A673 (cell line): ENCODE measurements around the gene TUBGCP3. TPM values are rescaled to one million over a fixed set of nuclear protein-coding genes. Genes with fewer than 3 reads are reported as not detected.
A peak's percentile ranks its signal among the peaks of the same experiment; 100 is the strongest.

Experiments used
- BruUV-seq: library from RNA; stranded (reverse); fragments of 400-500 nt; replicated peaks from 2 replicates; lab custom pipeline; 2021; lab: Mats Ljungman, UMichigan
- CTCF ChIA-PET: fragments of 300-600 bp; sonication (Branson Sonifier 250); formaldehyde crosslinking; loops from one replicate; lab custom pipeline; 2022; ENCODE audit warnings: antibody characterized with exemption; lab: Charles Lee
- POLR2A ChIA-PET: fragments of 300-600 bp; sonication (Branson Sonifier 250); formaldehyde crosslinking; loops from one replicate; lab custom pipeline; 2022; ENCODE audit warnings: antibody characterized with exemption; ENCODE audit not compliant: low non-redundant PET; lab: Charles Lee
- DNase-seq: peaks from one replicate; pipeline ENCODE4 v3.0.0-alpha.2; 2015; ENCODE audit warnings: low spot score
- H3K27ac ChIP-seq: fragments of 200-600 bp; sonication (generic); 2 replicates; pipeline ENCODE4 v1.5.1; 2016; ENCODE audit warnings: mixed run types, low read depth, mild to moderate bottlenecking, mixed read lengths, antibody characterized with exemption, low read length; ENCODE audit not compliant: poor library complexity, severe bottlenecking
- H3K27me3 ChIP-seq: fragments of 200-600 bp; sonication (generic); replicated peaks from 2 replicates; pipeline ENCODE4 v1.6.1; 2017; ENCODE audit warnings: mixed run types, low read depth, mild to moderate bottlenecking, mixed read lengths, antibody characterized with exemption, low read length; ENCODE audit not compliant: insufficient read depth, poor library complexity
- H3K36me3 ChIP-seq: fragments of 200-600 bp; sonication (generic); 2 replicates; pipeline ENCODE4 v1.6.1; 2016; ENCODE audit warnings: mixed run types, mild to moderate bottlenecking, mixed read lengths, antibody characterized with exemption, low read length; ENCODE audit not compliant: insufficient read depth, poor library complexity, severe bottlenecking
- H3K4me1 ChIP-seq: fragments of 200-600 bp; sonication (generic); 2 replicates; pipeline ENCODE4 v1.6.1; 2017; ENCODE audit warnings: mixed run types, mild to moderate bottlenecking, mixed read lengths, antibody characterized with exemption, low read length; ENCODE audit not compliant: insufficient read depth, poor library complexity, severe bottlenecking
- H3K4me3 ChIP-seq: fragments of 200-600 bp; sonication (generic); 2 replicates; pipeline ENCODE4 v1.5.1; 2016; ENCODE audit warnings: low read depth, mixed run types, mild to moderate bottlenecking, mixed read lengths, low read length; ENCODE audit not compliant: poor library complexity, severe bottlenecking
- H3K9me3 ChIP-seq: fragments of 200-600 bp; sonication (generic); 2 replicates; pipeline ENCODE4 v1.6.1; 2016; ENCODE audit warnings: mixed run types, low read depth, mild to moderate bottlenecking, mixed read lengths, antibody characterized with exemption, low read length; ENCODE audit not compliant: poor library complexity, severe bottlenecking
- CTCF ChIP-seq: fragments of 300-800, 200-600 bp; sonication (generic); conservative IDR thresholded peaks from 2 replicates; pipeline ENCODE4 v1.5.1; 2017; ENCODE audit warnings: low read depth, mild to moderate bottlenecking, antibody characterized with exemption, low read length, moderate library complexity, mixed read lengths
- EZH2 ChIP-seq: fragments of 200-600 bp; sonication (generic); IDR thresholded peaks from 2 replicates; pipeline ENCODE4 v1.6.1; 2017; ENCODE audit warnings: borderline replicate concordance, low read depth, mild to moderate bottlenecking, mixed read lengths, antibody characterized with exemption, low read length; ENCODE audit not compliant: poor library complexity, severe bottlenecking
- intact Hi-C: fragments of 100-400 bp; cut with micrococcal nuclease; formaldehyde crosslinking; loops from one replicate; pipeline ENCODE4 v1.10.0; 2022; ENCODE audit not compliant: unreplicated experiment
- total RNA-seq: library from RNA; stranded (reverse); gene quantifications from 2 replicates; pipeline ENCODE4 v1.2.3, GENCODE V29; 2021

The TUBGCP3 gene
- total RNA-seq, 1 experiment from 2014 or later: 61.4 TPM

GRCh38 chr13:112605531-112605990 is 17.6 kb upstream of the TUBGCP3 start:
- Histone ChIP-seq H3K27me3 (peaks cover 5% of the 10 kb centered on the region), H3K9me3 (no peaks in the 10 kb centered on the region), H3K4me3 (peak overlapping the region; percentile 41), H3K36me3 (no peaks in the 10 kb centered on the region), H3K27ac (no peak overlapping the region), H3K4me1 (no peaks in the 10 kb centered on the region)
- intact Hi-C loops: loop anchor here (5.0 kb wide), 1 partner anchor 508 kb away; no protein-coding TSS in a partner anchor
- no TSS peak for BruUV-seq
- no peak for DNase-seq
- ChIA-PET POLR2A (interaction anchor here (0.6 kb wide), 2 partner anchors 18 to 28 kb away, joined by 3 read pairs; partner anchors contain the start of gene TUBGCP3), CTCF (interaction anchor here (1.1 kb wide), 1 partner anchor 1131 kb away, joined by 5 read pairs; no protein-coding TSS in a partner anchor)
- no peak for TF ChIP-seq EZH2
- TF ChIP-seq CTCF: no peak

DNA sequence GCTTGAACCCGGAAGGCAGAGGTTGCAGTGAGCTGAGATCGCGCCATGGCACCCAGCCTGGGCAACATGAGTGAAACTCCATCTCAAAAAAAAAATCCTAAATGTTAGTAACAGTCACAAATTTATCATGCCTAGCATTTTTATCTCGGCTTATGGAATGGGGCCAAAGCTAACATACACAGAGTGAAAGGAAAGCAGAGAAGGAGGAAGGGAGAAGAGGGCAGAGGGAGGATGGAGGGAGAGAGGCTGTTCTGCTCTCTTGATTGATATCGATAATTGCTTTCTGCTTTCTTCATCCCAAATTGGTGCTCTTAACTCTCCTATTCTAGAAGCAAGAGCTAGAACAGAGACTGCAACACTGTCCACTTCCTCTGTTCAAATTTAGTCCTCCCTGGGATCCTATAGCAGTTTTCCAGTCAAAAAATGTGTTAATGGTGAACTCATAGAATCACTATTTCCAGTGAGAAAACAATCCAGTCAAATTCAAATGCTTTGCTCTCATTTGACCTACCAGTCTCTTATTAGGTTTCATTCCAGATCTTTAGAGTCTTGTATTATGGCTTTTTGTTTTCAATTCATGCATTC is 15.8 kb upstream of the TUBGCP3 start:
- CTCF ChIA-PET: no interaction called here

GRCh38 chr13:112602189-112602588 is 14.2 kb upstream of the TUBGCP3 start:
- no TSS peak for BruUV-seq
- Histone ChIP-seq H3K4me1 (peaks cover 3% of the 10 kb centered on the region), H3K9me3 (no peaks in the 10 kb centered on the region), H3K4me3 (no peak overlapping the region), H3K36me3 (no peaks in the 10 kb centered on the region), H3K27me3 (peaks cover 6% of the 10 kb centered on the region), H3K27ac (no peak overlapping the region)
- intact Hi-C loops: no loop called here
- TF ChIP-seq CTCF: no peak
- TF ChIP-seq EZH2: no peak
- DNase-seq: no peak
- CTCF ChIA-PET: no interaction called here
- POLR2A ChIA-PET: no interaction called here

More for the DNA sequence above, 15.8 kb upstream of the TUBGCP3 start:
- no peak for DNase-seq
- Histone ChIP-seq H3K27ac (no peak overlapping the region), H3K4me3 (no peak overlapping the region), H3K9me3 (no peaks in the 10 kb centered on the region), H3K4me1 (no peaks in the 10 kb centered on the region), H3K27me3 (peaks cover 5% of the 10 kb centered on the region), H3K36me3 (no peaks in the 10 kb centered on the region)
- TF ChIP-seq CTCF (no peak), EZH2 (no peak)
- POLR2A ChIA-PET: no interaction called here
- no TSS peak for BruUV-seq
- intact Hi-C loops: no loop called here
